LNCaP clone FGC (cell line): ENCODE data around the gene KCNIP4.

ENCODE experiments used
- DNase-seq: peaks from one replicate; pipeline ENCODE4 v3.0.0-alpha.2; 2011; ENCODE audit warnings: low read depth
- H3K4me3 ChIP-seq: 2 replicates; pipeline ENCODE4 v1.5.1; 2011; ENCODE audit warnings: mild to moderate bottlenecking, low read depth, low read length, control low read depth
- TF ChIP-seq, protein P1 (sequence below): IDR thresholded peaks from 2 replicates; pipeline ENCODE4 v1.5.1; 2012; ENCODE audit warnings: mild to moderate bottlenecking; ENCODE audit not compliant: control insufficient read depth, insufficient read depth; ENCODE audit errors: extremely low read depth

KCNIP4 gene

GRCh38 chr4:20778896-20779295, 1169.7 kb downstream of the KCNIP4 start:
- no peak overlapping the region for H3K4me3 ChIP-seq
- DNase-seq = no peak
- TF ChIP-seq, protein P1, sequence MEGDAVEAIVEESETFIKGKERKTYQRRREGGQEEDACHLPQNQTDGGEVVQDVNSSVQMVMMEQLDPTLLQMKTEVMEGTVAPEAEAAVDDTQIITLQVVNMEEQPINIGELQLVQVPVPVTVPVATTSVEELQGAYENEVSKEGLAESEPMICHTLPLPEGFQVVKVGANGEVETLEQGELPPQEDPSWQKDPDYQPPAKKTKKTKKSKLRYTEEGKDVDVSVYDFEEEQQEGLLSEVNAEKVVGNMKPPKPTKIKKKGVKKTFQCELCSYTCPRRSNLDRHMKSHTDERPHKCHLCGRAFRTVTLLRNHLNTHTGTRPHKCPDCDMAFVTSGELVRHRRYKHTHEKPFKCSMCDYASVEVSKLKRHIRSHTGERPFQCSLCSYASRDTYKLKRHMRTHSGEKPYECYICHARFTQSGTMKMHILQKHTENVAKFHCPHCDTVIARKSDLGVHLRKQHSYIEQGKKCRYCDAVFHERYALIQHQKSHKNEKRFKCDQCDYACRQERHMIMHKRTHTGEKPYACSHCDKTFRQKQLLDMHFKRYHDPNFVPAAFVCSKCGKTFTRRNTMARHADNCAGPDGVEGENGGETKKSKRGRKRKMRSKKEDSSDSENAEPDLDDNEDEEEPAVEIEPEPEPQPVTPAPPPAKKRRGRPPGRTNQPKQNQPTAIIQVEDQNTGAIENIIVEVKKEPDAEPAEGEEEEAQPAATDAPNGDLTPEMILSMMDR = no peak

DNA sequence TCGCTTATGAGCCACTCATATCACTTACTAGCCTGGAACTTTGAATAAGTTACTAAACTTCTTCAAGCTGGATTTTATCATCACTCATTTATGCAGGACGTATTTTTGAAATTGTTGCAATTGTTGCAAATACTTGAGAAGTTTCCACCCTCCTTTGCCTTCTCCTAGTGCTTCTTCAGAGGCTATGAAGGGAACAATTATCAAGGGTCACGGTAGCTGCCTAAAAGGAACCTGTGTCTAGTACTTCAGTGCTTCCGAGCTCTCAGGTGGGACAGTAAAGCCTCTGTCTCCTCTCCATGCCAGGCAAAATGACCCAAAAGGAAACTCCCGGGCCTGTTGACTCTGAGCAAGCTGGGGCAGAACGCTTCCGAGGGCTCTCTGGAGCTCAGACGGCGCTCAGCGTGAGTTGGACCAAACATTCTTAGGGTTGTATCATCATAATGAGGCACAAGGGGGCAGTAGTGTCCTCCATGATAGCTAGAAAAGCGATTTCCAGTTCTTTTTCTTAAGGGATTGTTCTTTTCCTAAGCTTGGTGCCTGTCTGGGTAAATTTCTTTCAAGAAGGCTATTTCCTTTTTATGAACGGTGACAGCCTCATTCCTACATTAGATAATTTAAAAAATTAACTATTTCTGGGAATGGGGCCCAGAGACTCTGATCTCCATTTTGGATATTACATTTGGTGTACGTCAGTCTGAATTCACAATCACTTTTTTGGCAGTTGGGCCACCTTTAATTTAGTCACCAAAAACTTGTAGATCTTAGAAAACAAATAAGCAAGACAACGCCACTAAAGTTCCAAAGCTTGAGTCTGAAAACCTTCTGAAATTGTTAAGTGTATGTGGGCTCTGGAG, 1175.2 kb downstream of the KCNIP4 start:
- TF ChIP-seq, protein P1 = peak; percentile 75
- no peak for DNase-seq
- H3K4me3 ChIP-seq = no peak overlapping the region

GRCh38 chr4:20764366-20764992, 1184.1 kb downstream of the KCNIP4 start:
- no peak overlapping the region for H3K4me3 ChIP-seq
- DNase-seq = no peak
- TF ChIP-seq, protein P1 = no peak

DNA sequence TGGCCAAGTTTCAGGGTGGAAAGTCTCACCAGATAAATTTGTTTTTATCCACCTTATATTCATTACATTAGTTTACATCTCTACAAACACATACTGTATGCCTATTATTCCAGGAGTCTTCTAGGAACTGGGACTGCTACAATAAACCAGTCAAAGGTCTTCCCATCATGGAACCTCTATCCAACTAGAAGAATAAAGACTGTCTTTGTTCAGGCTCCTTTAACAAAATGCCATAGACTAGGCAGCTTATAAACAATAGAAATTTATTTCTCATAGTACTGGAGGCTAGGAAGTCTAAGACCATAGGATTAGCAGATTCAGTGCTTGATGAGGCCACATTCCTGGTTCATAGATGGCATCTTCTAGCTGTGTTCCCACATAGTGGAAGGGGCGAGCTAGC, 1186.7 kb downstream of the KCNIP4 start:
- TF ChIP-seq, protein P1 = no peak
- no peak for DNase-seq
- no peak overlapping the region for H3K4me3 ChIP-seq

DNA sequence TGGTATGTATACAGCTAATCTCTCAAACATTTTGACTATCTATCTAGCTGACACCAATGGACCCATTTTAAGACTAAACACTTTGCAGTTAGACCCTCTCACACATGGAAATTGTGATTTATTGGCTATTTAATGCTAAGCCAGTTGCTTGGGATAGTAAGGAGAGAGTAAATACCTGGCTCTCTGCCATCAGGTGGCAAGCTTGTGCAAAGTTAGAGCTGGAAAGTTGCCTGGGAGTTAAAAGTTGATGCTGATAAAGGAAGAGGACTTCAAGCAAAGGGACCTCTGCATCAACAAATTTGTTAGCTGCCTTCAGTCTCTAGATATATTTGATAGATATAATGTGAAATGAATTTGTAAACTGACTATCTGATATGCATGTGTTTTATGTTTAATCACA, 1187.2 kb downstream of the KCNIP4 start:
- peak; percentile 72 for DNase-seq
- TF ChIP-seq, protein P1 = no peak
- H3K4me3 ChIP-seq = no peak overlapping the region

DNA sequence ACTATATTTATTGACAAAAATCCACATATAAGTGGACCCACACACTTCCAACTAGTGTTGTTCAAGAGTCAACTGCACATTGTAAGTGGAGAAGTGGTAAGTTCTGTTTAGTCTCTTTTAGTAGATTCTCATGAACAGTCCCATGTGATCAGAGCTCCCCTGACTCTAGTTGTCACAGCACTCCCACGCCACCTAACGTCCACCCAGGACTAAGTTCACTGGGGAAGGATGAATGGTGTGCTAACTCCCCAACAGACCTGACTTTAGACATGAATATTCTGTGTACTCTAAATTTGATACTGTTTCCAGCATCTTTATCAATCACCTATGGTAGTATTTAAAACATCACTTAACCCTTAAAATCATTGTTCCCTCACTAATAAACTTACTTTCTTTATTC, 1188.5 kb downstream of the KCNIP4 start:
- H3K4me3 ChIP-seq = no peak overlapping the region
- TF ChIP-seq, protein P1 = peak; percentile 75
- no peak for DNase-seq
